ENCODE measurements around the gene NCOA1.
"Not testable (repeated sequence)": the region's sequence is repeated elsewhere in the genome, so short reads cannot be mapped to it uniquely, and the experiment has no call there.

The NCOA1 gene

DNA sequence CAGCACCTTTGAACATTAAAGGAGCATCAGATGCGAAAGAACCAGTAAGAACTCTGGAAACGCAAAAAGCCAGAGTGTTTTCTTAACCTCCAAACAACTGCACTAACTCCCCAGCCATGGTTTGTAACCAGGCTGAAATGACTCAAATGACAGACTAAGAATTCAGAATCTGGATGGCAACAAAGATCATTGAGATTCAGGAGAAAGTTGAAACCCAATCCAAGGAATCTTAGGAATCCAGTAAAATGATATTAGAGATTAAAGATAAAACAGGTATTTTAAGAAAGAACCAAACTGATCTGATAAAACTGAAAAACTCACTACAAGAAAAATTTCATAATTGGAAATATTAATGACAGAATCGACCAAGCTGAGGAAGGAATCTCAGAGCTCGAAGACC, 185.4 kb downstream of the NCOA1 start:
- in situ Hi-C loops (cut with HindIII; ENCODE audit: low sequenced_read_pairs): no loop called here

DNA sequence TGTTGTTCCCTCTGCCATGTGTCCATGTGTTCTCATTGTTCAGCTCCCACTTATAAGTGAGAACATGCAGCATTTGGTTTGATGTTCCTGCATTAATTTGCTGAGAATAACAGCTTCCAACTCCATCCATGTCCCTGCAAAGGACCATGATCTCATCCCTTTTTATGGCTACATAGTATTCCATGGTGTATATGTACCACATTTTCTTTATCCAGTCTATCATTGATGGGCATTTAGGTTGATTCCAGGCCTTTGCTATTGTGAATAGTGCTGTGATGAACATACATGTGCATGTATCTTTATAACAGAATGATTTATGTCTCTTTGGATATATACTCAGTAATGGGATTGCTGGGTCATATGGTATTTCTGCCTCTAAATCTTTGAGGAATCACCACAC, 187.0 kb downstream of the NCOA1 start:
- in situ Hi-C loops (cut with HindIII; ENCODE audit: low sequenced_read_pairs): not testable (repeated sequence)

DNA sequence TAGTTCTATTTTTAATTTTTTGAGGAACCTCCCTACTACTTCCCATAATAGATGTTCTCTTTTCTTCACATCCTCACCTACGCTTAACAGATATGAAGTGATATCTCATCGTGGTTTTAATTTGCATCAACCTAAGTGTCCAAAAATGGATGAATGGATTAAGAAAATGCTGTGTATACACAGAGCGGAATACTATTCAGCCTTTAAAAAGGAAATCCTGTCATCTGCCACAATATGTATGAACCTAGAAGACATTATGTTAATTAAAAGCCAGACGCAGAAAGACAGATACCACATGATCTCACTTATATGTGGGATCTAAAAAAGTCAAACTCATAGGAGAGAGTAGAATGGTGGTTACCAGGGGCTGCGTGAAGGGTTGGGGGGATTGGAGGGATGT, 189.1 kb downstream of the NCOA1 start:
- in situ Hi-C loops (cut with HindIII; ENCODE audit: low sequenced_read_pairs): no loop called here

DNA sequence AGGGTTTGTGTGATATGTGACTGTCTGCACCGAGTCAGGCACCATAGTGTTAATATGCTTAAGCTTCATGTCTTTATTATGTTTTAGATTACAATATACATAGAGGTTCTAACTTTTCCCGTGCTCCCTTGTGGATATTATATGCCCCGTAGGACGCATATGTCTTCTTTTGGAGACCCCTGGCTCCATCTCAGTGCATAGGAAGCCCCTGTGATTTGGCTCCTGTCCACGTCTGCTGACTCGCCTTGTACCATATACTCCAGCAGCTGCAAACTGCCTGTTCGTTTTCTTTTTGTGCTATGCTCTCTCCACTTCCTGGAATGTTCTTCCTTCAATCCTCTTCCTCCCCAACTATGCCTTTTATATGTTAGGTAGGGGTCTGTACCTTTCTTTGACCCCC, 191.2 kb downstream of the NCOA1 start:
- in situ Hi-C loops (cut with HindIII; ENCODE audit: low sequenced_read_pairs): no loop called here

DNA sequence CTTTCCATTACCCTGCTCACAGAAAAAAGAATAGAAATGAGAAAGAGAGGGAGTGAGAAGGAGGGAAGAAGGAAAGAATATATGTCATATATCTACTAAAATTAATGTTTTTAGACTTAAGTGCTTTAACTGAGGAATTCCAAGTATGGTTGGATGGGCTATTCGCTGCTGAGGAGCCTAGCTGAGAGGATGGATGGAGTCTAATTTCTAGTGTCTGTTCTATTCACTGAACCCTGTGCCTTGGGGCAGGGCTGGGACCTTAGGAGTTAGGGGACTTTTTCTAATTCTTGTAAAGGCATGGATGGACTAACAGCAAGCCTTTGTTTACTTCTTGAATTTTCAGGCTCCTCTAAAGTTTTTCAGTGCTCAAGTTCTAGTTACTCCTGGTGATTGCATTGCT, 192.4 kb downstream of the NCOA1 start:
- in situ Hi-C loops (cut with HindIII; ENCODE audit: low sequenced_read_pairs): no loop called here

DNA sequence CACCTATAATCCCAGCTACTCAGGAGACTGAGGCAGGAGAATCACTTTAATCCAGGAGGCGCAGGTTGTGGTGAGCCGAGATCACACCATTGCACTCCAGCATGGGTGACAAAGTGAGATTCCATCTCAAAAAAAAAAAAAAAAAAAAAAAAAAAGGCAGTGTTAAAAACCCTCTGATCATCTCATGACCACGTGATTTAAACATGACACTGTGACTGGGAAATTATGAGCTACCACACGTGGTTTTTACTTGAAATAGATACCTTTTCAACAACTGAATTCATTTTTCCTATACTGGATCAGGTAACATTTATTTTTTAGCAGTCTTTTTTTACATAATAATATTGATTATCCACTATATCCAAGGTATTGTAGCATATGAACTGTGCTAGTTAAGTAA, 199.5 kb downstream of the NCOA1 start:
- in situ Hi-C loops (cut with HindIII; ENCODE audit: low sequenced_read_pairs): no loop called here

DNA sequence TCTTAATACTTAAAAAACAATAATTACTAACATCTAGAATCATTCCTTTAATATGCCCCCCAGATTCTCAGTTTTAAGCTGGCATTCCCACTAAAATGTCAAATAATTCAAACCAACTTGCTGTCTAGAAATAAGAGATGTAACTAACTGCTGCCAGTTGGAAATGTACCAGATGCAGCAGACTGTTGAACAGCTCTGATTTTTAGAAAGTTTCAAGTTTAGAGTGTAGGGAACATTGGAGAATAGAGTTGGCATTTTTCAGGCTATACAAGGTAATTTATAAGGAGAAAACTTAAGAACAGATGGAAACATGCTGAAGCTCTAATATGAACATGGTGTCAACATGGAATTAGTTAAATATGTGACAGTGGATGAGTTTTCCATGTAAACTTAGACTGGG, 200.8 kb downstream of the NCOA1 start:
- in situ Hi-C loops (cut with HindIII; ENCODE audit: low sequenced_read_pairs): no loop called here

DNA sequence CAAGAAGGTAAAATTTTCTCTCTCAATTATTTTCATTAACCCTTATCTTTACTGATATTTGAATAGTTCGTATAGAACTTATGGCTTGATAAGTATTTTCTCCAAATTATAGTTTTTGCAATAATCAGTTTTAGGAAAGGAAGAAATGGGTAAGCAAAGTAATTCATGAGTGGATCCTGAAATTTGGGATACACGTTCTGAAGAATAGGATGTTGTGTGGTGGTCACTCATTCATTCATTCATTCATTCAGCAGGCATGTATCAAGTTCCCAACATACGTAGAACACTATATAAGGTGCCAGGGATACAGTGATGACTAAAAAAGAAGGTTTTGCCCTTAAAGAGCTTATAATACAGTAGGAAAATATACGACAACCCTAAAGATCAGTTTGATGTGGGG, 206.7 kb downstream of the NCOA1 start:
- in situ Hi-C loops (cut with HindIII; ENCODE audit: low sequenced_read_pairs): no loop called here

DNA sequence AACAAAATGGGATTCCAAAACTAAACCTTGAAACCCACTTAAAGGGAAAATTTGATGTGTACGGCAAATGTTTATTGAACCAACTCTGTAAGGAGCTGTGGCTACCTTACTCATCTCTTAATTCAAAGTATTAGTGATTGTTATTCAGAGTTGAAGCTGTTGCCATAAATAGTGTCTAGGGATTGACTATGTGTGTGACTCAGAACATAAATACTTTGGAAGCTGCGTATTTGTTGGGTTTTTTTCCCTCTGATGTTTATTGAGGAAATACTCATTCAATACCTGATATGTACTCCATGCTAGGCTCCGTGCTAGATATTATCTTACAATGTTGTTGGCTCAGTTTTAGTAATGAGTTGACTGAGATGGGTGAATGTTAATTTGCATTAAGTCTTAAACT, 211.7 kb downstream of the NCOA1 start:
- in situ Hi-C loops (cut with HindIII; ENCODE audit: low sequenced_read_pairs): no loop called here

DNA sequence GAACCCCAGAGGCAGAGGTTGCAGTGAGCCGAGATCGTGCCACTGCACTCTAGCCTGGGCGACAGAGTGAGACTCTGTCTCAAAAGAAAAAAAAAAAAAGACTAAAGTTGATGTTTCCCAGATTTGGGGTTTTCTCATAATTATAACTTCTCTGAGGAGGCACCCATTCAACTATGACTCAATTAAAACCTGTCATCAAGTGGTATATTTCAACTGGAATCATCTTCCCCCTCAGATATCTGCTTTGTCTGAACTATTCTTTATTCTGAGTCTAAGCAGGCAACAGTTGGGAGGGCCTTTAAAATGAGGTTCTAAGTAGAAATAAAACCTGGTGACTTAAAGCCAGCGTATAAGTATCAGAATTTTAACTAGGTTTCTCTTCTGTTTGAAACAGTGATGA, 213.6 kb downstream of the NCOA1 start:
- in situ Hi-C loops (cut with HindIII; ENCODE audit: low sequenced_read_pairs): no loop called here

DNA sequence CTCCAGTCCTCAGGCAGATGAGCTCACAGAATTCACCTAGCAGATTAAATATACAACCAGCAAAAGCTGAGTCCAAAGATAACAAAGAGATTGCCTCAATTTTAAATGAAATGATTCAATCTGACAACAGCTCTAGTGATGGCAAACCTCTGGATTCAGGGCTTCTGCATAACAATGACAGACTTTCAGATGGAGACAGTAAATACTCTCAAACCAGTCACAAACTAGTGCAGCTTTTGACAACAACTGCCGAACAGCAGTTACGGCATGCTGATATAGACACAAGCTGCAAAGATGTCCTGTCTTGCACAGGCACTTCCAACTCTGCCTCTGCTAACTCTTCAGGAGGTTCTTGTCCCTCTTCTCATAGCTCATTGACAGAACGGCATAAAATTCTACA, 216.1 kb downstream of the NCOA1 start:
- in situ Hi-C loops (cut with HindIII; ENCODE audit: low sequenced_read_pairs): no loop called here

DNA sequence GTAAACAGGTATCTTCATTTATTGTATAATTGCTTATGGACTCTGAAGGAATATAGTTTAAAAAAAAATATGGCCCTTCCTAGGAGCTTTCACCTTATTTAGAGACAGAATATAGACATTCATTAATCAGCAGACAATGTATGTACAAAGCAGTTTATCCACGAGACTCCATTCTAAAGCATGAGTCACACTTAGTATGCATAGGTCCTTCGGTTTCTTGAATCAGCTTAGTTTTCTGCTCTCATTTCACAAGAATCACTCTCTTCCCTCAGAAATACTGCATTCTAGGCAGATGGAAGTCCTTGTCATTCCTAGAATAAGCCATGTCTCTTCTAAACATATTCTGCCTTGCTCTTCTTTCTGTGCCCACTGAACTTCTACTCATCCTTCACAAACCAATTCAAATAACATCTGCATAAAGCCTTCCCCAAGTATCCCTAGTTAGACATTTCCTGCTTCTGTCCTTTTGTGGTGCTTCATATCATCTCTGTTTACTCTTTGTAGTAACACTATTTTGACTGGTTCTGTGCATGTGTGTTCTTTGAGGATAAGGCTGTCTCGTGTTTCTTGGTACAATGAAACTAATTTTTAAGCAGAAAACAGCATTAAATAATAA, 217.6 kb downstream of the NCOA1 start:
- in situ Hi-C loops (cut with HindIII; ENCODE audit: low sequenced_read_pairs): no loop called here

DNA sequence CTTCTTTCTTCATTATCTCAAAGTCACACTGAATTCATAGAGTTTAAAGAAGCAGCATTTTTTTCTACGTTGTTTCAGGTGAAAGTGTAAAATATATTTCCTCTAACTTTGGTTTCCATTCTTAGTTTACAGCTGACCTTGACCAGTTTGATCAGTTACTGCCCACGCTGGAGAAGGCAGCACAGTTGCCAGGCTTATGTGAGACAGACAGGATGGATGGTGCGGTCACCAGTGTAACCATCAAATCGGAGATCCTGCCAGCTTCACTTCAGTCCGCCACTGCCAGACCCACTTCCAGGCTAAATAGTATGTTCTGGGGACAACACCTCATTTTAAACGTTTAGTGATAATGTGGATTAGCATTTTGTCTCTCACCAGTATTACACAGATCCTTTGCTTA, 219.8 kb downstream of the NCOA1 start:
- in situ Hi-C loops (cut with HindIII; ENCODE audit: low sequenced_read_pairs): no loop called here

DNA sequence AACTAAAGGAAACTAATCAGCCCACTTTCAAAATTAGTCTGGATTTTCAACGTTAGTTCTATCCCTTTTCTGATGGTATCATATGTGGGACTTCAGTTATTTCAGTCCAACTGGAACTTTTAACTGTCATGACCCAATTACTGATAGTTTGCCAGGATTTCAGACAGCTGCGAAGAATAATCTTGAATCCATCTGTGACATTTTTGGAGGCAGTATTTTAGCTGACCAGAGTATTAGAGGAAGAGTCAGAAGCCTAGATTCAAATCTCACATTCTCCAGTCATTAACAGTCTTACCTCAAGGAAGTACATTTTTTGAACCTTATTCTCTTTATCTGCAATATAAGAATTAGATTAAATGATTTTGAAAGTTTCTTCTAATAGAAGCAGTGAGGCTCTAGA, 220.8 kb downstream of the NCOA1 start:
- in situ Hi-C loops (cut with HindIII; ENCODE audit: low sequenced_read_pairs): no loop called here

DNA sequence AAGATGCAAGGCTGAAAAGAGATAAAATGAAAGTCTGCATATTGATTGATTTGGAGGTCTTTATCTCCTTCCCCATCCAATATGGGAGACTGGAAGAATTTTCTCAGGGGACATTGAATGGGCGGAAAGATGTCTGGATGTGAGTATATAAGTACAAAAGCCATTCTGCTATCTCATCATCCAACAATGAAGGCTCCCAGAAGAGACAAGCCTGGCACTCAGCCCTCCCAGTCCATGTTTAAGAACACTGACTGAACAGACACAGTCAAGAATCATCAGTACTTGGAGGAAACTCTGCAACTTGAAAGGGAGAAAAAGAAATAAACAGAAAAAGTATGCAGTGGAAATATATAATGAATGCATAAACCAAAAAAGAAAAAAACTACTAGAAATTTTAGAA, 221.2 kb downstream of the NCOA1 start:
- in situ Hi-C loops (cut with HindIII; ENCODE audit: low sequenced_read_pairs): no loop called here

DNA sequence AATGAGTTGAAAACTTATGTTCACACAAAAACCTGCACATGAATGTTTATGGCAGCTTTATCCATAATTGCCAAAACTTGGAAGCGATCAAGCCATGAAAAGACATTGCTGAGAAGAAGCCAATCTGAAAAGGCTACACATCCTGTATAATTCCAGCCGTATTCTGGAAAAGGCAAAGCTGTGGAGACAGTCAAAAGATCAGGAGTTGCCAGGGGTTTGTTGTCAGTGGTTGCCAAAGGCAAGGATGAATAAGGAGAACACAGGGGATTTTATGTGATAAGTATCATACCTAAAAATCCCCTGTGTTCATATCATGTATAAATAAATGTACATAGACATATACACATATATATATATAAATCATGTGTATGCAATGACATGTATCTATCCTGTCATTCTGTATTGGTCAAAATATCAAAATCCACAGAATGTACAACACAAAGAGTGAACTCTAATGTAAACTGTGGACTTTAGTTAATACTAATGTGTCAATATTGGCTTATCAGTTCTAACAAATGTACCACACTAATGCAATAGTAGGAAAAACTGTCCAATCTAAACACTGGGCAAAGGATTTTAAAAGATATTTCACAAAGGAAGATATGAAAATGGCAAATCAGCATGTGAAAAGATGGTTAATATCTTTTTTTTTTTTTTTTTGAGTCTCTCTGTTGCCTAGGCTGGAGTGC, 226.4 kb downstream of the NCOA1 start:
- in situ Hi-C loops (cut with HindIII; ENCODE audit: low sequenced_read_pairs): no loop called here

DNA sequence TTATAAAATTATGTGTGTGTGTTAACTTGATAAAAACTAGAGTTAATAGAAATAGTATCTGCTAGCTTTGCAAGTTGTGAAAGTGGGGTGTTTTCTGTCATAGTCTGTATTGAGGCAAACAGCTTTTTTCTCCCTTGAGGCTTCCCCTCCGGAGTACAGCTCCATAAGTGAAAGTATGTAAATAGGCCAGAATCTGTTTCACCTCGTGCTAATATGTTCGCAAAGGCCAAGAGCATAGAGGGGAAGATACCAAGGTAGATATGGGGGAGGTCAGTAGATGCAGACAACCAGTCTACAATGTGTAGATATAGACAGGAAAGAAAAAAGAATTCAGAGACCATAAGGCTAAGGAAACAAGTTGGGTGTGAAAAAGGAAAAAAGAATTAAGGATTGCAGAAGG, 229.3 kb downstream of the NCOA1 start:
- in situ Hi-C loops (cut with HindIII; ENCODE audit: low sequenced_read_pairs): no loop called here

DNA sequence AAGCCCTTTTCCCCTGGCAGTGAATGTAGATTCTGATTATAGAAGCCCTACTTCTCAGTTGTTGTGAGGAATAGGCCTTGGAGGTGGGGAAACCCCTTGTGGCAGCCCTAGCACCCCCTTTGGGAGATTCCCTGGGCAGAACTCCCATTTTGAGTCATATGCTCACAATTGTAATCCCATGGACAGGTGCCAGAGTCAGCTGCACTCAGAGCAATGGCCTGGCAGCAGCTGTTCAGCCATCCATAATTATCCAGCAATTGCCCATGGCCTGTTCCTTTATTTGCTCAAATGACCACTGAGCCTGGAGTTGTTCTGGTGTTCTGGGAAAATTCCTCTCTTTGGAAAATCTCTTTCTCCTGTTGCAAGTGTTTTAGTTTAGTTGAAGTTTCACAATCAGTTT, 230.4 kb downstream of the NCOA1 start:
- in situ Hi-C loops (cut with HindIII; ENCODE audit: low sequenced_read_pairs): no loop called here

DNA sequence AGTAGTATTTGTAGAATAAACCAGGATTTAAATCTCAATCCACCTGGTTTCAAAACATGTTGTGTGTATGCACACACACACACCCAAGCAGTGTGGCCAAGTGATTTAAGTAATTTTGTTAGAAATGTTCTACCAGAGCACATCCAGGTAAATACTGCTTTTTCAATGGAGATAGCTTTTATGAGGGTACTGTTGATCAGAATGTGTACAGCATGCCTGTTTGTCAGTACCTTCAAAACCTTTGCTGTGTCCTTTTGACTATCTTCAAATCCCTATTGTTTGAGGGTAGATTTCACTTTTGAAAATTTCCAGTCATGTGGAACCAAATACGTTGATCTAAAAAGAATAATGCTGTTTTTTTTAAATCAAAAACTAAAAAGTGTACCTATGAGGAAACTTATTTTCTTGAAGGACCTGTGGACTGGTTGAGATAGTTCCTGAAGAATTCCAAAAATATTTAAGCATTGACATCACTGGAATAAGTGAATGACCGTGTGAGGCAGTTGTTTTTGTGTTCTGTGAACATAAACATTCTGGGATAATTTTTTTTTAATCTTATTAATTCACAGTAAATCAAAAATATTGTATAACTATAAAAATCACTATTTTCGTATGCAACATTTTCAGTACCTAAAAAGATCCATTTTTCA, 231.2 kb downstream of the NCOA1 start:
- in situ Hi-C loops (cut with HindIII; ENCODE audit: low sequenced_read_pairs): no loop called here

DNA sequence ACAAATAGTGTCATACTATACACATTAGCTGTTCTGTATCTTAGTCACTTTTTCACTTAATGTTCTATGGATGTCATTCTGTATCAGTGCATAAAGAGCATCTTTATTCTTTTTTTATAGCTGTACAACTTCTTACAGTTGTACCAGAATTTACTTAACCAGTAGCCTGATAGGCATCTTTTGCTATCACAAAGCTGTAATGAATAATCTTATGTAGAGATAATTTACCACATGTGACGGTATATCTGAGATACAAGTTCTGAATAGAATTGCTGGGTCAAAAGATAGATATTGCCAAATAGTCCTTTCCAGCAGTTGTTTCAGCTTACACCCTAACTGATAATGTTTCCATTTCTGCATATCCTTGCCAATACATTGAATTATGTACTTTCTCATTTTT, 232.1 kb downstream of the NCOA1 start:
- in situ Hi-C loops (cut with HindIII; ENCODE audit: low sequenced_read_pairs): no loop called here

DNA sequence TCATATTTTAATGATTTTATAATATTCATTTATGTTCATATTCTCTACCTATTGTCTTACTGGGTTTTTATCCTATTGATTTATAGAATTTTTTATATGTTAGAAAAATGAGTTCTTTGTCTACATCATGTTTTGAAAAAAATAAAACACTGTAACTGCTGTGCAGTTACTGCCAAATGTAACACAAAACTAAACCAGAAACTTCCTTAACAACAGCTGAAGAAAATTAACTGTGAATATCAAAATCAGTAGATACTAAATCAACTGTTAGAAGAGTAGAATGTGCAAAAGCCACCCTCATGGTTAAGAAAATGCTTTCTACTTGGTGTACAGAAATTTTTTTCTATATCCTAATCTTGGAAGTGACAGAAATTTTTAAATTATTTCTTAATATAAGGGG, 232.6 kb downstream of the NCOA1 start:
- in situ Hi-C loops (cut with HindIII; ENCODE audit: low sequenced_read_pairs): no loop called here

DNA sequence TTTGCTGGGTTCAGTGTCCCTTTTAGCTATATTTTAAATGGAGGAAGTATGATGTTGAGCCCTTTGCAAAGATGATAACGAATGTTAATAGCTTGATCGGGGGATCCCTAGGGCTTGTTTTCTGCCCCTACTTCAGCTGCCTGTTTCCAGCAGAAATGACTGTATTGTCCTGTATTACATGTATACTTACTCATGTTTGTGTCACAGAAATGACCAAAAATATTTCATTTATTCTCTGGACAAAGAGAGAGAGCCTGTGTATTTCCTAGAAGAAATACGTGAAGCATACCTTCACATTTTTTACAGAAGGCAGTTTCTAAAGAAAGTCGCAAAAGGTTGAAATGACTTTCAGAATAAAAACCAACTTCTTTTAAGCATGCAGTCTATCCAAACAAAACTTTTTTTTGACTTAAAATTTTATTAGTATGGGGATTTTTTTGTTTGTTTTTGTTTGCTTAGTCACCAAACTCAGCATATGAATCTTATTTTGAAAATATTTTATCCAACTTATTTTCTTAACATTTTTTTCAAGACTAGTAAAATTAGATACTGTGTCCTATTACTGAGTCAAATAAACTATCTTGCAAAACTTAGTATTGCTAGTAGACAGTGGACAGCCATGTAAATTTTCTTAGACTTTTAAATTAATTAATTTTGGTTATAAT, 233.2 kb downstream of the NCOA1 start:
- in situ Hi-C loops (cut with HindIII; ENCODE audit: low sequenced_read_pairs): no loop called here
